K562 (cell line): ENCODE measurements around the gene COPE. TPM values are rescaled to one million over a fixed set of nuclear protein-coding genes. Genes with fewer than 3 reads are reported as not detected.

Experiments
- GABPA ChIP-seq: fragments of 200-800 bp; sonication (Bioruptor generic); conservative IDR thresholded peaks from 2 replicates; pipeline ENCODE4 v1.6.1; 2016; ENCODE audit warnings: low read depth, missing genetic modification characterization, missing compliant biosample characterization
- GTF2F1 ChIP-seq: IDR thresholded peaks from 2 replicates; pipeline ENCODE4 v1.6.1; 2011; ENCODE audit warnings: low read depth, low read length, improper control_type of control experiment
- KLF10 ChIP-seq: fragments of 250-450 bp; sonication (Bioruptor Pico); IDR thresholded peaks from 2 replicates; pipeline ENCODE4 v1.6.1; 2021; ENCODE audit warnings: matching md5 sums
- POLR2AphosphoS2 ChIP-seq: IDR thresholded peaks from 2 replicates; pipeline ENCODE4 v1.6.1; 2012; ENCODE audit warnings: low read length, improper control_type of control experiment
- POU5F1 ChIP-seq: fragments of 150-350 bp; IDR thresholded peaks from 2 replicates; pipeline ENCODE4 v1.6.1; 2014; ENCODE audit warnings: borderline replicate concordance, low read length, low read depth, mild to moderate bottlenecking; ENCODE audit not compliant: partially characterized antibody
- RBM39 ChIP-seq: fragments of 200-400 bp; formaldehyde crosslinking; optimal IDR thresholded peaks from 2 replicates; pipeline ENCODE3; 2018; ENCODE audit warnings: low read depth, low read length
- RFX7 ChIP-seq: fragments of 250-450 bp; sonication (Bioruptor Pico); IDR thresholded peaks from 2 replicates; pipeline ENCODE4 v1.5.1; 2021; ENCODE audit warnings: mild to moderate bottlenecking
- ZKSCAN8 ChIP-seq: fragments of 200-800 bp; sonication (Bioruptor generic); IDR thresholded peaks from 2 replicates; pipeline ENCODE4 v1.6.1; 2016; ENCODE audit warnings: missing genetic modification characterization, missing compliant biosample characterization
- ZNF174 ChIP-seq: fragments of 250-450 bp; sonication (Bioruptor Pico); IDR thresholded peaks from 2 replicates; pipeline ENCODE4 v1.4.0; 2020; ENCODE audit warnings: mild to moderate bottlenecking
- ZNF444 ChIP-seq: fragments of 250-450 bp; sonication (Bioruptor Pico); IDR thresholded peaks from 2 replicates; pipeline ENCODE4 v1.4.0; 2020; ENCODE audit warnings: mild to moderate bottlenecking, moderate library complexity
- ZNF717 ChIP-seq: fragments of 250-450 bp; sonication (Bioruptor Pico); IDR thresholded peaks from 2 replicates; pipeline ENCODE4 v1.5.0; 2021
- ZNF79 ChIP-seq: fragments of 250-450 bp; sonication (Bioruptor Pico); IDR thresholded peaks from 2 replicates; pipeline ENCODE4 v1.4.0; 2020; ENCODE audit warnings: low read depth, mild to moderate bottlenecking, moderate library complexity
- polyA plus RNA-seq, 8 experiments: library from polyadenylated mRNA; depleted of rRNA in 4 of 8; stranded (reverse) in 5 of 8; unstranded in 3 of 8; fragments of >200 nt; fragmentation: Nextera tagmentation in 2 of 8; fragmentation: Illumina TruSeq in 1 of 8; extraction: Ambion mirVana in 2 of 8; extraction: Trizol in 1 of 8; gene quantifications; 2 replicates each; pipeline versions ENCODE4 v1.2.1 to v1.2.3, GENCODE V29; 2011 to 2014; ENCODE audit warnings: inconsistent platforms in 1 of 8, missing spikeins in 1 of 8
- total RNA-seq, 7 experiments: library from RNA; depleted of rRNA in 6 of 7; stranded (reverse); fragments of >200 nt in 6 of 7; fragmentation: Illumina TruSeq in 2 of 7; extraction: Trizol in 2 of 7; gene quantifications; 2 replicates each; pipeline versions ENCODE4 v1.2.1 to v1.2.3, GENCODE V29; 2011 to 2021; ENCODE audit warnings: low replicate concordance in 1 of 7
- TF ChIP-seq, protein P1 (sequence below): fragments of 450-650 bp; IDR thresholded peaks from 2 replicates; pipeline ENCODE4 v1.7.1; 2018; ENCODE audit warnings: mild to moderate bottlenecking, low read depth; ENCODE audit not compliant: partially characterized antibody
- TF ChIP-seq, protein P2 (sequence below): sonication (generic); formaldehyde crosslinking; IDR thresholded peaks from 2 replicates; pipeline ENCODE4 v1.8.0; 2023; ENCODE audit warnings: missing genetic modification reagents, mild to moderate bottlenecking, borderline replicate concordance
- TF ChIP-seq, protein P3 (sequence below): sonication (generic); IDR thresholded peaks from 2 replicates; pipeline ENCODE4 v1.6.1; 2016
- TF ChIP-seq, protein P4 (sequence below): fragments of 250-450 bp; sonication (Bioruptor Pico); IDR thresholded peaks from 2 replicates; pipeline ENCODE4 v1.9.0; 2021; ENCODE audit warnings: mild to moderate bottlenecking, inconsistent platforms

COPE gene
- total and polyA plus RNA-seq, 9 of the 15 experiments (the other 6 are each of a cell fraction or from before 2014, with no cell fraction given): 5.8 to 273 (median 147) TPM

DNA sequence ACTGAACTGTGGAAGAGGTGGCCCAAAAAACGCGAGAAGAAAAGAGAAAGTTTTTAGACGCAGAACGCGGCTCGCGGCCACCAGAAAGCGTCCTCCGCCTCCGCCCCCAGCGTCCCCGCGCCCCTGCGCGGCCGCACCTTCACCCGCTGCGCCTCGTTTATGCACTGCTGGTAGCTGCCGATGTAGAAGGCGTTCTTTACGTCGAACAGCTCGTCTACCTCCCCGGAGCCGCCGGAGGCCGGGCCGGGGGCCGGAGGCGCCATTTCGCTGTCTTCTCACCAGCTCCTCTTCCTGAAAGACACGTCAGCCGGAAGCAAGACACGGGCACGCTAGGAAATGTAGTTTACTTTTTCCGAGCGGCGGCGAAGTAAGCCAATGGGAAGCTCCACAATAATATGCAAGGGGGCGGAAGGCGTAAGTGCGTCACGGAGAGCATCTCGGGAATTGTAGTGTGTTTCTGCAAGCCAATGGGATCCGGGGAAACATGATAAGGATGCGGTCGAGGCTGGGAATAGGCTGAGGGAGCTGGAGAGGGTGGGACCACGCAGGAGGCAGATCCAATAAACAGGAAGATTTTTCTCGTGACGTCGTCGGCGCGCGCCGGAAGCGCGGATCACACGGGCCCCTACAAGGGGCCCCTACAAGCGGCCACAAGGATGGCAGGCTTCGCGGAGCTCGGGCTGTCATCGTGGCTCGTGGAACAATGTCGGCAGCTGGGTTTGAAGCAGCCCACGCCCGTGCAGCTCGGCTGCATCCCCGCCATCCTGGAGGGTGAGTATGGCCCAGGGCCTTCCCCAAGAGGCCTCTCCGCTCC is at the start of gene COPE, which contains the start of gene DDX49 (continued):
- TF ChIP-seq POU5F1: peak; percentile 79
- TF ChIP-seq, protein P1, sequence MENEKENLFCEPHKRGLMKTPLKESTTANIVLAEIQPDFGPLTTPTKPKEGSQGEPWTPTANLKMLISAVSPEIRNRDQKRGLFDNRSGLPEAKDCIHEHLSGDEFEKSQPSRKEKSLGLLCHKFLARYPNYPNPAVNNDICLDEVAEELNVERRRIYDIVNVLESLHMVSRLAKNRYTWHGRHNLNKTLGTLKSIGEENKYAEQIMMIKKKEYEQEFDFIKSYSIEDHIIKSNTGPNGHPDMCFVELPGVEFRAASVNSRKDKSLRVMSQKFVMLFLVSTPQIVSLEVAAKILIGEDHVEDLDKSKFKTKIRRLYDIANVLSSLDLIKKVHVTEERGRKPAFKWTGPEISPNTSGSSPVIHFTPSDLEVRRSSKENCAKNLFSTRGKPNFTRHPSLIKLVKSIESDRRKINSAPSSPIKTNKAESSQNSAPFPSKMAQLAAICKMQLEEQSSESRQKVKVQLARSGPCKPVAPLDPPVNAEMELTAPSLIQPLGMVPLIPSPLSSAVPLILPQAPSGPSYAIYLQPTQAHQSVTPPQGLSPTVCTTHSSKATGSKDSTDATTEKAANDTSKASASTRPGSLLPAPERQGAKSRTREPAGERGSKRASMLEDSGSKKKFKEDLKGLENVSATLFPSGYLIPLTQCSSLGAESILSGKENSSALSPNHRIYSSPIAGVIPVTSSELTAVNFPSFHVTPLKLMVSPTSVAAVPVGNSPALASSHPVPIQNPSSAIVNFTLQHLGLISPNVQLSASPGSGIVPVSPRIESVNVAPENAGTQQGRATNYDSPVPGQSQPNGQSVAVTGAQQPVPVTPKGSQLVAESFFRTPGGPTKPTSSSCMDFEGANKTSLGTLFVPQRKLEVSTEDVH: peak; percentile 98
- no peak for TF ChIP-seq RFX7 (CRISPR knock-in tag)
- no peak for TF ChIP-seq ZNF174 (CRISPR knock-in tag)
- TF ChIP-seq ZNF717 (CRISPR knock-in tag): no peak
- TF ChIP-seq, protein P2, sequence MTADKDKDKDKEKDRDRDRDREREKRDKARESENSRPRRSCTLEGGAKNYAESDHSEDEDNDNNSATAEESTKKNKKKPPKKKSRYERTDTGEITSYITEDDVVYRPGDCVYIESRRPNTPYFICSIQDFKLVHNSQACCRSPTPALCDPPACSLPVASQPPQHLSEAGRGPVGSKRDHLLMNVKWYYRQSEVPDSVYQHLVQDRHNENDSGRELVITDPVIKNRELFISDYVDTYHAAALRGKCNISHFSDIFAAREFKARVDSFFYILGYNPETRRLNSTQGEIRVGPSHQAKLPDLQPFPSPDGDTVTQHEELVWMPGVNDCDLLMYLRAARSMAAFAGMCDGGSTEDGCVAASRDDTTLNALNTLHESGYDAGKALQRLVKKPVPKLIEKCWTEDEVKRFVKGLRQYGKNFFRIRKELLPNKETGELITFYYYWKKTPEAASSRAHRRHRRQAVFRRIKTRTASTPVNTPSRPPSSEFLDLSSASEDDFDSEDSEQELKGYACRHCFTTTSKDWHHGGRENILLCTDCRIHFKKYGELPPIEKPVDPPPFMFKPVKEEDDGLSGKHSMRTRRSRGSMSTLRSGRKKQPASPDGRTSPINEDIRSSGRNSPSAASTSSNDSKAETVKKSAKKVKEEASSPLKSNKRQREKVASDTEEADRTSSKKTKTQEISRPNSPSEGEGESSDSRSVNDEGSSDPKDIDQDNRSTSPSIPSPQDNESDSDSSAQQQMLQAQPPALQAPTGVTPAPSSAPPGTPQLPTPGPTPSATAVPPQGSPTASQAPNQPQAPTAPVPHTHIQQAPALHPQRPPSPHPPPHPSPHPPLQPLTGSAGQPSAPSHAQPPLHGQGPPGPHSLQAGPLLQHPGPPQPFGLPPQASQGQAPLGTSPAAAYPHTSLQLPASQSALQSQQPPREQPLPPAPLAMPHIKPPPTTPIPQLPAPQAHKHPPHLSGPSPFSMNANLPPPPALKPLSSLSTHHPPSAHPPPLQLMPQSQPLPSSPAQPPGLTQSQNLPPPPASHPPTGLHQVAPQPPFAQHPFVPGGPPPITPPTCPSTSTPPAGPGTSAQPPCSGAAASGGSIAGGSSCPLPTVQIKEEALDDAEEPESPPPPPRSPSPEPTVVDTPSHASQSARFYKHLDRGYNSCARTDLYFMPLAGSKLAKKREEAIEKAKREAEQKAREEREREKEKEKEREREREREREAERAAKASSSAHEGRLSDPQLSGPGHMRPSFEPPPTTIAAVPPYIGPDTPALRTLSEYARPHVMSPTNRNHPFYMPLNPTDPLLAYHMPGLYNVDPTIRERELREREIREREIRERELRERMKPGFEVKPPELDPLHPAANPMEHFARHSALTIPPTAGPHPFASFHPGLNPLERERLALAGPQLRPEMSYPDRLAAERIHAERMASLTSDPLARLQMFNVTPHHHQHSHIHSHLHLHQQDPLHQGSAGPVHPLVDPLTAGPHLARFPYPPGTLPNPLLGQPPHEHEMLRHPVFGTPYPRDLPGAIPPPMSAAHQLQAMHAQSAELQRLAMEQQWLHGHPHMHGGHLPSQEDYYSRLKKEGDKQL (CRISPR knock-in tag): no peak
- no peak for TF ChIP-seq ZKSCAN8 (CRISPR knock-in tag)
- TF ChIP-seq ZNF444 (CRISPR knock-in tag): no peak
- TF ChIP-seq, protein P3, sequence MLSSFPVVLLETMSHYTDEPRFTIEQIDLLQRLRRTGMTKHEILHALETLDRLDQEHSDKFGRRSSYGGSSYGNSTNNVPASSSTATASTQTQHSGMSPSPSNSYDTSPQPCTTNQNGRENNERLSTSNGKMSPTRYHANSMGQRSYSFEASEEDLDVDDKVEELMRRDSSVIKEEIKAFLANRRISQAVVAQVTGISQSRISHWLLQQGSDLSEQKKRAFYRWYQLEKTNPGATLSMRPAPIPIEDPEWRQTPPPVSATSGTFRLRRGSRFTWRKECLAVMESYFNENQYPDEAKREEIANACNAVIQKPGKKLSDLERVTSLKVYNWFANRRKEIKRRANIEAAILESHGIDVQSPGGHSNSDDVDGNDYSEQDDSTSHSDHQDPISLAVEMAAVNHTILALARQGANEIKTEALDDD: no peak
- TF ChIP-seq GABPA (tag): peak; percentile 99
- TF ChIP-seq, protein P4, sequence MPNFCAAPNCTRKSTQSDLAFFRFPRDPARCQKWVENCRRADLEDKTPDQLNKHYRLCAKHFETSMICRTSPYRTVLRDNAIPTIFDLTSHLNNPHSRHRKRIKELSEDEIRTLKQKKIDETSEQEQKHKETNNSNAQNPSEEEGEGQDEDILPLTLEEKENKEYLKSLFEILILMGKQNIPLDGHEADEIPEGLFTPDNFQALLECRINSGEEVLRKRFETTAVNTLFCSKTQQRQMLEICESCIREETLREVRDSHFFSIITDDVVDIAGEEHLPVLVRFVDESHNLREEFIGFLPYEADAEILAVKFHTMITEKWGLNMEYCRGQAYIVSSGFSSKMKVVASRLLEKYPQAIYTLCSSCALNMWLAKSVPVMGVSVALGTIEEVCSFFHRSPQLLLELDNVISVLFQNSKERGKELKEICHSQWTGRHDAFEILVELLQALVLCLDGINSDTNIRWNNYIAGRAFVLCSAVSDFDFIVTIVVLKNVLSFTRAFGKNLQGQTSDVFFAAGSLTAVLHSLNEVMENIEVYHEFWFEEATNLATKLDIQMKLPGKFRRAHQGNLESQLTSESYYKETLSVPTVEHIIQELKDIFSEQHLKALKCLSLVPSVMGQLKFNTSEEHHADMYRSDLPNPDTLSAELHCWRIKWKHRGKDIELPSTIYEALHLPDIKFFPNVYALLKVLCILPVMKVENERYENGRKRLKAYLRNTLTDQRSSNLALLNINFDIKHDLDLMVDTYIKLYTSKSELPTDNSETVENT (CRISPR knock-in tag): peak; percentile 72; the same call in 1 of the 2 replicates
- TF ChIP-seq RBM39: peak; percentile 75
- TF ChIP-seq ZNF79 (CRISPR knock-in tag): no peak
- TF ChIP-seq KLF10 (CRISPR knock-in tag): no peak
- no peak; the same call in 1 of the 2 replicates for TF ChIP-seq POLR2AphosphoS2
- no peak for TF ChIP-seq GTF2F1
